ENCODE measurements around the gene ZNF609.

The ZNF609 gene

GRCh38 chr15:64503640-64504039 is 43.3 kb downstream of the ZNF609 start:
- no peak for DNase-seq (ENCODE audit: low spot score)

- DNase-seq (ENCODE audit: low spot score), result peak; percentile 94
Observed at GRCh38 chr15:64507293-64507802, 47.0 kb downstream of the ZNF609 start.

GRCh38 chr15:64507845-64508244 is 47.5 kb downstream of the ZNF609 start:
- DNase-seq (ENCODE audit: low spot score), result no peak

- DNase-seq (ENCODE audit: low spot score), result no peak
Observed at GRCh38 chr15:64513823-64514222, 53.4 kb downstream of the ZNF609 start.

- DNase-seq (ENCODE audit: low spot score), result no peak
Observed at GRCh38 chr15:64515196-64515595, 54.8 kb downstream of the ZNF609 start.

GRCh38 chr15:64515825-64516224 is 55.4 kb downstream of the ZNF609 start:
- no peak for DNase-seq (ENCODE audit: low spot score)

GRCh38 chr15:64519897-64520296 is 59.5 kb downstream of the ZNF609 start:
- no peak for DNase-seq (ENCODE audit: low spot score)

GRCh38 chr15:64521201-64521600 is 60.8 kb downstream of the ZNF609 start:
- no peak for DNase-seq (ENCODE audit: low spot score)

- DNase-seq (ENCODE audit: low spot score), result peak; percentile 52
Observed at GRCh38 chr15:64521726-64522164, 61.4 kb downstream of the ZNF609 start.

- DNase-seq (ENCODE audit: low spot score), result no peak
Observed at GRCh38 chr15:64522226-64522823, 61.9 kb downstream of the ZNF609 start.

GRCh38 chr15:64523240-64523639 is 62.9 kb downstream of the ZNF609 start:
- no peak for DNase-seq (ENCODE audit: low spot score)

GRCh38 chr15:64524778-64525177 is 64.4 kb downstream of the ZNF609 start:
- no peak for DNase-seq (ENCODE audit: low spot score)

GRCh38 chr15:64525828-64526530 is 65.6 kb downstream of the ZNF609 start:
- no peak for DNase-seq (ENCODE audit: low spot score)

GRCh38 chr15:64527263-64527984 is 67.0 kb downstream of the ZNF609 start:
- DNase-seq (ENCODE audit: low spot score), result peak; percentile 61

GRCh38 chr15:64528871-64529270 is 68.5 kb downstream of the ZNF609 start:
- DNase-seq (ENCODE audit: low spot score), result no peak

GRCh38 chr15:64530472-64530871 is 70.1 kb downstream of the ZNF609 start:
- DNase-seq (ENCODE audit: low spot score), result no peak

GRCh38 chr15:64530918-64531317 is 70.5 kb downstream of the ZNF609 start:
- no peak for DNase-seq (ENCODE audit: low spot score)

GRCh38 chr15:64532521-64533315 is 72.3 kb downstream of the ZNF609 start:
- no peak for DNase-seq (ENCODE audit: low spot score)

- no peak for DNase-seq (ENCODE audit: low spot score)
Observed at GRCh38 chr15:64535460-64536243, 75.3 kb downstream of the ZNF609 start.

GRCh38 chr15:64536244-64536836 is 76.0 kb downstream of the ZNF609 start:
- DNase-seq (ENCODE audit: low spot score), result peak; percentile 81

- no peak for DNase-seq (ENCODE audit: low spot score)
Observed at GRCh38 chr15:64542091-64542490, 81.7 kb downstream of the ZNF609 start.
